ENCODE results near the gene CLSTN3. TPM values are rescaled to one million over a fixed set of nuclear protein-coding genes. Genes with fewer than 3 reads are reported as not detected.
A peak's percentile ranks its signal among the peaks of the same experiment; 100 is the strongest.

The CLSTN3 gene
- total and polyA plus RNA-seq, 9 of the 15 experiments (the other 6 are each of a cell fraction or from before 2014, with no cell fraction given): 0.08 to 23.2 (median 11.0) TPM

GRCh38 chr12:7113389-7113871 lies 16.7 kb upstream of the CLSTN3 start:
- peak overlapping the region in 1 of 2 experiments; percentile 79; a peak in 2 of 4 replicates for H3K9ac ChIP-seq (ENCODE audit: insufficient read depth in 1 of 2, low read depth in 2 of 2, low read length in 2 of 2)
- H3K27me3 ChIP-seq (ENCODE audit: control insufficient read depth in 2 of 2, insufficient read depth in 2 of 2, low read length in 2 of 2): no peaks in the 10 kb centered on the region
- H3K9me1 ChIP-seq (ENCODE audit: control insufficient read depth, insufficient read depth, low read length): no peaks in the 10 kb centered on the region
- H3K36me3 ChIP-seq (ENCODE audit: control insufficient read depth, insufficient read depth, low read length): peaks cover 2% of the 10 kb centered on the region; the same call in 2 of the 3 replicates
- intact Hi-C loops (cut with micrococcal nuclease) (loop anchor here (1.0 kb wide), 1 partner anchor 53 kb away; the partner anchor contains the start of gene C1S), in situ Hi-C loops (cut with MboI) (no loop called here)
- DNase-seq (ENCODE audit: extremely low read depth in 1 of 4, low spot score in 3 of 4) (peak; percentile 34 to 62 (median 40)), ATAC-seq (0 out of 3 replicates have a peak, but pooled peaks have one; percentile 5), FAIRE-seq (peak; percentile 85)
- ChIA-PET POLR2A (interaction anchor here (0.6 to 1.2 kb wide), 3 partner anchors 10 to 169 kb away, joined by 3 to 4 read pairs (median 3); no protein-coding TSS in a partner anchor), CTCF (ENCODE audit: low intra/inter-chr PET ratio) (interaction anchor here (0.7 to 1.2 kb wide), 4 partner anchors 53 to 244 kb away, joined by 3 to 5 read pairs (median 4); partner anchors contain the start of gene C1S)
- BruUV-seq (replicated peaks): no TSS peak
- H3K9me3 ChIP-seq (replicated peaks; ENCODE audit: control insufficient read depth, insufficient read depth, low read depth, low read length): no peaks in the 10 kb centered on the region
- peak overlapping the region; percentile 48; the same call in 1 of the 2 replicates for H2AFZ ChIP-seq (ENCODE audit: low read depth, low read length)
- WGBS (ENCODE audit: insufficient coverage, low coverage, missing lambda C conversion rate): 9% methylated on average over 4 of the region's 5 CpGs
- no peak overlapping the region for H3K27ac ChIP-seq (ENCODE audit: extremely low read depth, low read depth, low read length)
- H3K79me2 ChIP-seq (ENCODE audit: control insufficient read depth, insufficient read depth, low read length): peaks cover 10% of the 10 kb centered on the region; the same call in 2 of the 3 replicates
- H3K4me2 ChIP-seq (ENCODE audit: insufficient read depth, low read length): no peak overlapping the region
- peaks cover 13 to 22% of the 10 kb centered on the region in 2 experiments for H3K4me1 ChIP-seq (replicated peaks in 1 of 2; ENCODE audit: control insufficient read depth in 2 of 2, insufficient read depth in 2 of 2, low read length in 2 of 2)
- no peaks in the 10 kb centered on the region for H4K20me1 ChIP-seq (replicated peaks; ENCODE audit: control insufficient read depth, insufficient read depth, low read length)
- no peak overlapping the region for H3K4me3 ChIP-seq
- TF ChIP-seq RFX7 (CRISPR knock-in tag; IDR thresholded peaks at IDR 0.05) (no peak), GABPB1 (CRISPR knock-in tag; IDR thresholded peaks at IDR 0.05) (no peak), ZNF41 (CRISPR knock-in tag; conservative IDR thresholded peaks at IDR 0.05) (no peak), MEF2A (IDR thresholded peaks at IDR 0.05; ENCODE audit: control insufficient read depth, low read depth, low read length) (no peak), KDM5B (IDR thresholded peaks at IDR 0.05; ENCODE audit: insufficient replicate concordance, low read depth, low read length) (no peak), ZBTB2 (IDR thresholded peaks at IDR 0.05) (no peak), ELK3 (CRISPR knock-in tag; IDR thresholded peaks at IDR 0.05) (no peak), EWSR1 (IDR thresholded peaks at IDR 0.05; ENCODE audit: borderline replicate concordance, low read depth, partially characterized antibody) (no peak), ASH1L (IDR thresholded peaks at IDR 0.05; ENCODE audit: borderline replicate concordance, low read depth, partially characterized antibody) (no peak), CAMTA2 (CRISPR knock-in tag; conservative IDR thresholded peaks at IDR 0.05) (no peak), RBFOX2 (IDR thresholded peaks at IDR 0.05; ENCODE audit: low read depth, low read length) (no peak), ZC3H8 (IDR thresholded peaks at IDR 0.05) (no peak), FOXM1 (IDR thresholded peaks at IDR 0.05; ENCODE audit: low read depth) (no peak), FOXM1 (CRISPR knock-in tag; IDR thresholded peaks at IDR 0.05; ENCODE audit: low read depth) (no peak), RAD51 (IDR thresholded peaks at IDR 0.05; ENCODE audit: borderline replicate concordance, low read depth) (no peak), FOXJ2 (tag; IDR thresholded peaks at IDR 0.05) (no peak), CTCF (IDR thresholded peaks at IDR 0.05 in 2 of 3, conservative IDR thresholded peaks at IDR 0.05 in 1 of 3; ENCODE audit: insufficient read depth in 2 of 3, low read depth in 1 of 3, low read length in 3 of 3) (peak; percentile 63 to 77 (median 66)), GABPB2 (CRISPR knock-in tag; conservative IDR thresholded peaks at IDR 0.05) (no peak), MYC (IDR thresholded peaks at IDR 0.05; ENCODE audit: low read depth, low read length) (no peak), MYC (CRISPR knock-in tag; IDR thresholded peaks at IDR 0.05; ENCODE audit: borderline replicate concordance, low read depth) (no peak)

All from K562 (cell line).